IPS-NIHi11 (cell line): ENCODE results near the gene THOC2.

Source experiments
- DNase-seq: peaks from one replicate; pipeline ENCODE4 v3.0.0; 2012; ENCODE audit warnings: mixed read lengths, low spot score

Gene THOC2

DNA sequence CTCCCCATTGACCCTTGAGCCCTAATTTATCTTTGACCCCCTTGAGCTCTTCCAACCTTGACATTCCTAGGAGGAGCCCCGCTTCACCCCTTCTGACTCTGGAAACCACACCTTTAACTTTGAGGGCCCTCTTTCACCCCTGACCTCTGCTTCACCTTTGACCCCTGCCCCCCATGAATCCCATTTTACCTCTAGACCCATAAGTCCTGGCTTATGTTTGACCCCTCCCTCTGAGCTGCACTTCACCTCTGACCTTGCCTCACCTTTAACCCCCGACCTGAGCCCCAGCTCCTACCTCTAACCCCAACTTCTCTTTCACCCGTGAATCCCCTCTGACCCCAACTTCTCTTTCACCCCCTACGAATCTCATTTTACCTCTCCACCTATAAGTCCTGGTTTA lies 169.7 kb downstream of the THOC2 start:
- no peak for DNase-seq

DNA sequence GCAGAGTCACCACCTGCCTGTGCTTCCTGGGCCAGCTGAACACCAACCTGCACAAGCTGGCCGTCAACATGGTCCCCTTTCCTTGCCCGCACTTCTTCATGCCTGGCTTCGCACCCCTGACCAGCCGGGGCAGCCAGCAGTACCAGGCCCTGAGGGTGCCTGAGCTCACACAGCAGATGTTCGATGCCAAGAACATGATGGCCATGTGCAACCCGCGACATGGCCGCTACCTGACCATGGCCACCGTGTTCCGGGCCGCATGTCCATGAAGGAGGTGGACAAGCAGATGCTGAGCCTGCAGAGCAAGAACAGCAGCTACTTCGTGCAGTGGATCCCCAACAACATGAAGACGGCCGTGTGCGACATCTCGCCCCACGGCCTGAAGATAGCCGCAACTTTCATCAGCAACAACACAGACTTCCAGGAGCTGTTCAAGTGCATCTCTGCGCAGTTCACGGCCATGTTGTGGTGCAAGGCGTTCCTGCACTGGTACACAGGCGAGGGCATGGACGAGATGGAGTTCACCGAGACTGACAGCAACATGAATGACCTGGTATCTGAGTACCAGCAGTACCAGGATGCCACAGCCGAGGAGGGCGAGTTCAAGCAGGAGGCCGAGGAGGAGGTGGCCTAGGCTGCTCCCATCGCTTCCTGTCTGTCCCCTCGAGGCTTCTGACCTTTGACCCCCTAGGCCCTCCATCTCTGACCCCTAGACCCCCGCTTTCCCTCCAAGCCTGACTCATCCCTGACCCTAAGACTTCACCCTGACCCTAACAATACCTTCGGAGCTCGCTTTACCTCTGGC lies 170.3 kb downstream of the THOC2 start:
- no peak for DNase-seq

- no peak for DNase-seq
Measured at GRCh38 chrX:123561439-123562215, 171.2 kb downstream of the THOC2 start.

DNA sequence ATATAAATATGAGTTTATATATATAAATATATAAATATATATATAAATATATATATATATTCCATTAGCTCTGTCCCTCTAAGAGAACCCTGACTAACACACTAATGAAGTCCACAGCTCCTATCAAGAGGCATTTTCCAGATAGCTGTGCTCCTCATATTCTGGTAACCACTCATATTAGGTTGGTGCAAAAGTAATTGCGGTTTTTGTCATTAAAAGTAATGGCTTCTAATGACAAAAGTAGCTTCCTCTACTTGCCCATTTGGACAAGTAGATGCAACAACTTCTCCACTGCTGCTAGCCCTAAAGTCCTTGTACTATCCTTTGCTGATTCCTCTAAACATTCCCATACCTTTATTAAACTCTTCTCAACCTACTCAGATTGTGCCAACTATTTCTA lies 182.0 kb downstream of the THOC2 start:
- DNase-seq = no peak
